Measurements from ENCODE around the gene MINDY4.

MINDY4 gene

GRCh38 chr7:30776971-30777370 lies 5.8 kb downstream of the MINDY4 start:
- no peak for DNase-seq

- no peak for DNase-seq
Observed at GRCh38 chr7:30778255-30779025, 7.2 kb downstream of the MINDY4 start.

- DNase-seq = no peak
Observed at GRCh38 chr7:30779574-30779973, 8.4 kb downstream of the MINDY4 start.

- DNase-seq = no peak
Observed at GRCh38 chr7:30780941-30781340, 9.7 kb downstream of the MINDY4 start.

GRCh38 chr7:30782690-30783089 lies 11.5 kb downstream of the MINDY4 start:
- DNase-seq = no peak

- DNase-seq = no peak
Observed at GRCh38 chr7:30785786-30786185, 14.6 kb downstream of the MINDY4 start.

GRCh38 chr7:30787486-30787885 lies 16.3 kb downstream of the MINDY4 start:
- no peak for DNase-seq

DNA sequence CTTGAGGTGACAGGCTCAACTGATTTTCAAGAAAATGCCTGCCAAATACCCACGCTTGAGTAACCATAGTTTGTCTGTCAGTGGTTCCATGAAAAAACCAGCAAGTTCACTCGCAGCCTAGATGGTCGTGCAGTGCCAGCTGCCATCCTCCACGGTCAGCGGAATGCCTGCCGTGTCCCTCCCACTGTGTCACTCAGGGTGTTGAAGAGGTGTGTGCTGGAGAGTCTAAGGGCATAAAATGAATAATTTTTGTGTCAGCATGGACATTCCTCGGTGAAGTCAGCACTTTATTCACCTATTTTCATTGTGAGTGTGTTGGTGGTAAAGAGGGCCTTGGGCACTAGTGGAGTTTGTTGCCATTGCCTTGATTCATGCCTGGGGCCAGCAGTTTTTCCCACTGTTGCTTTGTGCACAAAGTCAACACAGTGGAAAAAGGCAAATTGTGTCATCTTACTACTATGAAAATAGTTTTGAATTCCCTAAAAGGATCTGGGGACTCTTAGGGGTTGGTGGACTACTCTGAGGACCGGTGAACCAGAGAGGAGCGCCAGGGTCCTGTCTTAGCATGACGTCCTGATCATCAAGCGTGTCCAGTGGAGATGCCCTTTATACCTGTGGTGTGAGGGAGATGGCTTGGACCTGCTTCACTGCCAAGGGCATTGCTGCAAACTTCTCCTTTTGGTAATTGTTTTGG lies 17.6 kb downstream of the MINDY4 start:
- no peak for DNase-seq

- no peak for DNase-seq
Observed at GRCh38 chr7:30789334-30789711, 18.1 kb downstream of the MINDY4 start.

- DNase-seq = no peak
Observed at GRCh38 chr7:30790356-30790755, 19.1 kb downstream of the MINDY4 start.

- DNase-seq = no peak
Observed at GRCh38 chr7:30791114-30791513, 19.9 kb downstream of the MINDY4 start.

- no peak for DNase-seq
Observed at GRCh38 chr7:30795161-30795948, 24.1 kb downstream of the MINDY4 start.

GRCh38 chr7:30796105-30796869 lies 25.1 kb downstream of the MINDY4 start:
- no peak for DNase-seq

GRCh38 chr7:30797176-30798040 lies 26.2 kb downstream of the MINDY4 start:
- no peak for DNase-seq

GRCh38 chr7:30799206-30799975 lies 28.2 kb downstream of the MINDY4 start:
- DNase-seq = no peak

DNA sequence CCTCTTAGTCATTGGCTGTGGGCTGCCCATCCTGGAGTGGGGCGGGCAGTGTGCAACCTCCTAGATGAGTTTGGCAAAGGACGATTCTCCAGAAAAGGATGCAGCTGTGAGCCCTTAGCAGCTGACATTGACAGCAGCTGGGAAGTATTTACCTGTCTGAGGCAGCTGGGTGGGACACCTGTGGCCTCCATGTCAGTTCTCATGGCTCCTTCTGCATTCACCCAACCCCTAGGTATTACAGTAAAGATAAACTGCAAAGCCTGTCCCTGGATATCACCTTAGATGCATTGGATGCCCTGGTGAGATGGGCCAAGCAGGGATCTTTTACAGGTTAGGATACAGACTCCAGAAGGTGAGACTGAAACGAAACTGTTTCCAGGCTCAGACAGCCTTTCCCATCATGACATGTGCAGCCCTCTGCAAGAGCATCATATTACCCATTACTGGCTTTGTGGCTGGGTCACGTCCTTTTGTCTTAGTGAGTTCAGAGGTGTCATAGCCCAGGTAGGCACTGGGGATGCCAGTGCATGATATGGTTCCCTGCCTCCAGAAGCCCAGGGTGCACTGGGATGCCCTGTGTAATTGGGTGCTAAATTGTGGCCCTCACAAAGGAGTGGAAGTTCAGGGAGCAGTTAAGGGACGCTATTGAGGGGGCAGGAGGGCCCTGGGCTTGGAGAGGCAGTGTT lies 28.9 kb downstream of the MINDY4 start:
- no peak for DNase-seq

GRCh38 chr7:30800785-30801252 lies 29.6 kb downstream of the MINDY4 start:
- DNase-seq = peak; percentile 48

GRCh38 chr7:30802812-30803211 lies 31.6 kb downstream of the MINDY4 start:
- no peak for DNase-seq

GRCh38 chr7:30804078-30804661 lies 33.0 kb downstream of the MINDY4 start:
- no peak for DNase-seq
